Activated CD4-positive, alpha-beta T cell treated with anti-CD3 and anti-CD28 coated beads, Interleukin-2, amount 10 ng/mL, durations not matched to agents 24 days and 14 days (primary cell): Measurements from ENCODE around the gene KCNJ9. TPM values are rescaled to one million over a fixed set of nuclear protein-coding genes. Genes with fewer than 3 reads are reported as not detected.

Source experiments
- DNase-seq: peaks from one replicate; pipeline ENCODE4 v3.0.0; 2022
- H3K27ac Mint-ChIP-seq: one replicate; pipeline ENCODE4 v1.8.0; 2022; ENCODE audit warnings: mild to moderate bottlenecking, mixed read lengths
- H3K27me3 Mint-ChIP-seq: one replicate; pipeline ENCODE4 v1.8.0; 2022; ENCODE audit warnings: mixed read lengths
- H3K36me3 Mint-ChIP-seq: one replicate; pipeline ENCODE4 v1.8.0; 2022; ENCODE audit warnings: low read depth, mild to moderate bottlenecking, mixed read lengths
- H3K4me1 Mint-ChIP-seq: one replicate; pipeline ENCODE4 v1.8.0; 2021; ENCODE audit warnings: mixed read lengths
- H3K4me3 Mint-ChIP-seq: one replicate; pipeline ENCODE4 v1.8.0; 2022; ENCODE audit warnings: mild to moderate bottlenecking, moderate library complexity, mixed read lengths
- H3K9me3 Mint-ChIP-seq: one replicate; pipeline ENCODE4 v1.8.0; 2021; ENCODE audit warnings: mixed read lengths
- intact Hi-C: fragments of 100-400 bp; cut with micrococcal nuclease; formaldehyde crosslinking; loops from one replicate; pipeline ENCODE4 v1.15.1; 2023
- total RNA-seq: library from RNA; stranded (reverse); gene quantifications from 2 replicates; pipeline ENCODE4 v1.2.3, GENCODE V29; 2022

KCNJ9 gene
- total RNA-seq, 1 donor from 2014 or later = not detected

GRCh38 chr1:160134791-160135572, 53.6 kb downstream of the KCNJ9 start:
- no peak for DNase-seq
- peaks cover 17% of the 10 kb centered on the region for H3K27me3 Mint-ChIP-seq
- no peaks in the 10 kb centered on the region for H3K36me3 Mint-ChIP-seq
- intact Hi-C loops = no loop called here
- H3K27ac Mint-ChIP-seq = no peak overlapping the region
- H3K9me3 Mint-ChIP-seq = no peaks in the 10 kb centered on the region
- H3K4me1 Mint-ChIP-seq = no peaks in the 10 kb centered on the region
- H3K4me3 Mint-ChIP-seq = no peak overlapping the region

DNA sequence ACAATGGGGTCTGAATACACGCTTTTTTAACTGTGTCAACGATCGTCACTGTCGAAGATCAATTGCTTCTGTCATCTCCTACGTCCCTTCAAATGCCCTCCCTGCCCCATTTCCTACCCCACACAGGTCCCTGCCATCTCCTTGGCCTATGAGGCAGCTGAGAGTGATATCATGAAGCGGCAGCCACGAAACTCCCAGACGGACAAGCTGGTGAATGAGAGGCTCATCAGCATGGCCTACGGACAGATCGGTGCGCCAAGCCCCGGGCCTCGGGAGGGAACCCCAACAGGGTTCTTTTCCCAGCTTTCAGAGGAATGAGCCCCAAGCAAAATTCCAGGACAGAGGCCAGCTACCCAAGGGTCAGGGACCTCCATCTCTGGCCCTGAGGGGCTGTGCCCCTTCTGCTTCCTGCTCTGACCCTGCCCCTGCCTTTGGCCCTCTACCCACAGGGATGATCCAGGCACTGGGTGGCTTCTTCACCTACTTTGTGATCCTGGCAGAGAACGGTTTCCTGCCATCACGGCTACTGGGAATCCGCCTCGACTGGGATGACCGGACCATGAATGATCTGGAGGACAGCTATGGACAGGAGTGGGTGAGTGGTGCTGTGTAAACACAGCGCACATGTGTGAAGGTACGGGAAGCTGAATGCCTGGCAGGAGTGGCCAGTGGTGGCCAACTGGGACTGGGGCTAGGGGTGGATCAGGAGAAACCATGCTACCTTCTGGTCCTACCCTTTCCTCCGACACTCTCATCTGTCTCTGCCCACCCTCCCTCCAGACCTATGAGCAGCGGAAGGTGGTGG, 55.0 kb downstream of the KCNJ9 start:
- H3K27ac Mint-ChIP-seq = no peak overlapping the region
- no peak for DNase-seq
- intact Hi-C loops = no loop called here
- H3K4me3 Mint-ChIP-seq = no peak overlapping the region
- H3K27me3 Mint-ChIP-seq = peaks cover 13% of the 10 kb centered on the region
- H3K36me3 Mint-ChIP-seq = no peaks in the 10 kb centered on the region
- H3K9me3 Mint-ChIP-seq = no peaks in the 10 kb centered on the region
- H3K4me1 Mint-ChIP-seq = no peaks in the 10 kb centered on the region

- intact Hi-C loops = no loop called here
- H3K4me1 Mint-ChIP-seq = no peaks in the 10 kb centered on the region
- no peak overlapping the region for H3K27ac Mint-ChIP-seq
- no peaks in the 10 kb centered on the region for H3K9me3 Mint-ChIP-seq
- H3K36me3 Mint-ChIP-seq = no peaks in the 10 kb centered on the region
- no peak overlapping the region for H3K4me3 Mint-ChIP-seq
- DNase-seq = no peak
- H3K27me3 Mint-ChIP-seq = peaks cover 12% of the 10 kb centered on the region
These were observed 55.5 kb downstream of the KCNJ9 start for GRCh38 chr1:160136926-160137200.

DNA sequence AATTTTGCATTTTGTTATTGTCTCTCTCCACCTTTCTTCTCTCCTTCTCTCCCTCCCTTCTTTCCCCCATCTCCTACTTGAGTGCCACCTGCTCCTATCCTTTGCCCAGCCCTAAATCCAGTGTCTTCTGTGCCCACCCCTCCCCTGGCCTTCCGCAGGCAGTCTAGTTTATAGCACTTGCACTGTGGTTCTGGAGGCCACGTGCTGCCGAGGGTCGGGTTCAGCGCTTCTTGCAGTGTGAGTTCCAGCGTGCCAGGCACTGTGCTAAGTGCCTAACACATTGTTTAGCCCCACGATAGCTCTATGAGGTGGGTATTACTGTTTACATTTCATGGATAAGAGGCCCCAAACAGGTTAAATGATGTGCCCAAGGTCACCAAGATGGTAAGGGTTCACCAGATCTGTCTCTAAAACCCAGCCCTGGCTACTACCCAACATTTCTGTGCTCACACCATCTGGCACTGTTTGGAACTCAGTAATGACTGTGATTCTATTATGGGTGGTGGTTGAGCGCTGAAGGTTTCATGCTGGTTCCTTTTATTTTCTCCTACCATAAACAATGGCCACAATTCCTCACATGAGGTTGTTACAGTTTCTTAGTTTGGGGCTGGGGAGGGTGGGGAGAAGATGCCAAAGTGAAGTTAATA, 56.0 kb downstream of the KCNJ9 start:
- Mint-ChIP-seq H3K27me3 (peaks cover 7% of the 10 kb centered on the region), H3K36me3 (no peaks in the 10 kb centered on the region), H3K27ac (no peak overlapping the region), H3K4me3 (no peak overlapping the region), H3K4me1 (no peaks in the 10 kb centered on the region), H3K9me3 (no peaks in the 10 kb centered on the region)
- intact Hi-C loops = no loop called here
- DNase-seq = no peak

DNA sequence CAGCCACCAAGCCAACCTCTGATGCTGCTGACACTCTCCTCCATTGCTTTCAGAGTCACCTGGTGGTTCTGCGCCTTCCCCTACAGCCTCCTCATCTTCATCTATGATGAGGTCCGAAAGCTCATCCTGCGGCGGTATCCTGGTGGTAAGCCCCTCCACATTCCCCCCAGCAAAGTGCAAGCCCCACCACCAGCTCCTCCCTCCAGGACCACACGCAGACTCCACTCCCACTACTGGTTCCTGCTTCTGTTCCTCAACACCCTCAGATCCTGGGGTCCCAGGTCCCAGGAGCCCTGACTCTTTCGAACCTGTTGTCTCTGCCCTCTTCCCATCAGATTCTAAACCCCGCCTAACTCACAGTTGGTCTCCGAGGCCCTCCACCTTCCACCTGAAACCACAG, 58.5 kb downstream of the KCNJ9 start:
- no peak overlapping the region for H3K27ac Mint-ChIP-seq
- intact Hi-C loops = no loop called here
- no peaks in the 10 kb centered on the region for H3K36me3 Mint-ChIP-seq
- H3K4me1 Mint-ChIP-seq = no peaks in the 10 kb centered on the region
- H3K27me3 Mint-ChIP-seq = peaks cover 8% of the 10 kb centered on the region
- DNase-seq = no peak
- H3K4me3 Mint-ChIP-seq = no peak overlapping the region
- H3K9me3 Mint-ChIP-seq = no peaks in the 10 kb centered on the region

Other genes starting within 250 kb of the KCNJ9 start
- gene VSIG8, start 218.9 kb upstream of the KCNJ9 start, total RNA-seq = not detected in 2 replicates
- 1.5 TPM in 2 replicates for gene CFAP45, start 181.4 kb upstream of the KCNJ9 start, total RNA-seq
- gene TAGLN2, start 156.0 kb upstream of the KCNJ9 start, total RNA-seq = 488 and 517 TPM in 2 replicates
- gene IGSF9, start 135.9 kb upstream of the KCNJ9 start, total RNA-seq = not detected in 2 replicates
- gene SLAMF9, start 127.3 kb upstream of the KCNJ9 start, total RNA-seq = not detected in 2 replicates
- gene PIGM, start 49.5 kb upstream of the KCNJ9 start, total RNA-seq = 5.5 and 5.8 TPM in 2 replicates
- not detected in 2 replicates for gene KCNJ10, start 11.4 kb upstream of the KCNJ9 start, total RNA-seq
- gene IGSF8, start 17.1 kb downstream of the KCNJ9 start, total RNA-seq = 25.3 and 26.7 TPM in 2 replicates
- gene ATP1A2, start 34.2 kb downstream of the KCNJ9 start, total RNA-seq = not detected in 2 replicates
- not detected in 2 replicates for gene ATP1A4, start 70.1 kb downstream of the KCNJ9 start, total RNA-seq
- not detected in 2 replicates for gene CASQ1, start 109.0 kb downstream of the KCNJ9 start, total RNA-seq
- gene PEA15, start 123.8 kb downstream of the KCNJ9 start, total RNA-seq = 70.2 and 70.9 TPM in 2 replicates
- 117 and 121 TPM in 2 replicates for gene DCAF8, start 181.0 kb downstream of the KCNJ9 start, total RNA-seq
- gene PEX19, start 203.6 kb downstream of the KCNJ9 start, total RNA-seq = 51.8 and 60.2 TPM in 2 replicates